Mucosa of descending colon (tissue), 3 donors: ENCODE data around the gene KIAA1210. TPM values are rescaled to one million over a fixed set of nuclear protein-coding genes. Genes with fewer than 3 reads are reported as not detected.
A peak's percentile ranks its signal among the peaks of the same experiment; 100 is the strongest.

Experiments used
- ATAC-seq: fragments of 200-7000 bp; cut with Tn5 transposase; one replicate; pipeline ENCODE4 v1.9.1; 2020; ENCODE audit warnings: mild to moderate bottlenecking, moderate library complexity
- DNase-seq, 3 donors: peaks; one replicate each; pipeline ENCODE4 v3.0.0-alpha.2; 2020
- H3K36me3 ChIP-seq: fragments of 200-600 bp; one replicate; pipeline ENCODE4 v1.8.0; 2021; ENCODE audit warnings: low read depth, mild to moderate bottlenecking
- H3K4me1 ChIP-seq: fragments of 200-600 bp; one replicate; pipeline ENCODE4 v1.8.0; 2021; ENCODE audit warnings: low read depth, mild to moderate bottlenecking
- H3K4me3 ChIP-seq: fragments of 200-600 bp; one replicate; pipeline ENCODE4 v1.8.0; 2021; ENCODE audit warnings: mild to moderate bottlenecking
- H3K9me3 ChIP-seq: fragments of 200-600 bp; one replicate; pipeline ENCODE4 v1.8.0; 2021; ENCODE audit warnings: mild to moderate bottlenecking
- intact Hi-C, 2 donors: fragments of 100-400 bp; cut with DNase I in 1 of 2; cut with micrococcal nuclease in 1 of 2; formaldehyde crosslinking; loops; one replicate each; pipeline versions ENCODE4 v1.11.0 to v1.11.1; 2022; cut with DNase I, micrococcal nuclease
- total RNA-seq, 3 donors: library from RNA; stranded (reverse); fragmentation: NEBNext Ultra II Directional in 2 of 3; extraction: Animal tissue kit (Norgen Biotek cat#: 25700) in 2 of 3; gene quantifications; one replicate each; pipeline versions ENCODE4 v1.2.1 to v1.2.4, GENCODE V29; 2021 to 2023
- TF ChIP-seq, protein P1 (sequence below): fragments of 200-600 bp; IDR thresholded peaks from one replicate; pipeline ENCODE4 v1.8.0; 2022; ENCODE audit warnings: antibody characterized with exemption, mild to moderate bottlenecking
- donor health status: DM: no; HTN: no; CAD: no; lungs with moderate emphysema.
- donor health status: DM: no; HTN: no; CAD: no.
- donor health status: DM: no; HTN: yes; CAD: no.

The KIAA1210 gene
- total RNA-seq, 3 donors from 2014 or later: not detected

- TF ChIP-seq, protein P1, sequence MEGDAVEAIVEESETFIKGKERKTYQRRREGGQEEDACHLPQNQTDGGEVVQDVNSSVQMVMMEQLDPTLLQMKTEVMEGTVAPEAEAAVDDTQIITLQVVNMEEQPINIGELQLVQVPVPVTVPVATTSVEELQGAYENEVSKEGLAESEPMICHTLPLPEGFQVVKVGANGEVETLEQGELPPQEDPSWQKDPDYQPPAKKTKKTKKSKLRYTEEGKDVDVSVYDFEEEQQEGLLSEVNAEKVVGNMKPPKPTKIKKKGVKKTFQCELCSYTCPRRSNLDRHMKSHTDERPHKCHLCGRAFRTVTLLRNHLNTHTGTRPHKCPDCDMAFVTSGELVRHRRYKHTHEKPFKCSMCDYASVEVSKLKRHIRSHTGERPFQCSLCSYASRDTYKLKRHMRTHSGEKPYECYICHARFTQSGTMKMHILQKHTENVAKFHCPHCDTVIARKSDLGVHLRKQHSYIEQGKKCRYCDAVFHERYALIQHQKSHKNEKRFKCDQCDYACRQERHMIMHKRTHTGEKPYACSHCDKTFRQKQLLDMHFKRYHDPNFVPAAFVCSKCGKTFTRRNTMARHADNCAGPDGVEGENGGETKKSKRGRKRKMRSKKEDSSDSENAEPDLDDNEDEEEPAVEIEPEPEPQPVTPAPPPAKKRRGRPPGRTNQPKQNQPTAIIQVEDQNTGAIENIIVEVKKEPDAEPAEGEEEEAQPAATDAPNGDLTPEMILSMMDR: no peak
- peak in 1 of 3 donors; percentile 10 for DNase-seq
- no peaks in the 10 kb centered on the region for H3K9me3 ChIP-seq
- no peaks in the 10 kb centered on the region for H3K36me3 ChIP-seq
- intact Hi-C loops: no loop called here
- H3K4me3 ChIP-seq: no peak overlapping the region
- H3K4me1 ChIP-seq: no peaks in the 10 kb centered on the region
- ATAC-seq: peak; percentile 97
Observed at GRCh38 chrX:119155416-119156035, 27.9 kb upstream of the KIAA1210 start.

DNA sequence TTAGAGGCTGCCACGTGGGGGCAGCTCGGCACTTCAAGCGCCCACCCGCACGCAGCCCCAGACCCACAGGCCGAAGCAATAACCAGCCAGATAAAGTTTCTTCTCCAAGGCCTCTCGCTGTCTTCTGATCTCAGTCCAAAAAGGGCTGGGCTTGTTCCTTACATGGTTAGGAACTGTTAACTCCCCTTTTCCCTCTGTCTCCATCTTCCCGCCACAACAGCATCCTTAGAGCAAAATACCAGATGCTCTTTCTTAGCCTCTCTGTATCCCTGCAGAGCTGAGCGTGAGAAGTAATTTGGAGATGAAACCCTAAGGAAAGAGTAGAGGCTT lies 23.4 kb upstream of the KIAA1210 start:
- Histone ChIP-seq H3K4me3 (no peak overlapping the region), H3K9me3 (no peaks in the 10 kb centered on the region), H3K4me1 (no peaks in the 10 kb centered on the region), H3K36me3 (no peaks in the 10 kb centered on the region)
- ATAC-seq: no peak
- intact Hi-C loops: no loop called here
- no peak for DNase-seq
- TF ChIP-seq, protein P1: no peak

GRCh38 chrX:119150163-119151050 lies 22.8 kb upstream of the KIAA1210 start:
- no peak overlapping the region for H3K4me3 ChIP-seq
- H3K36me3 ChIP-seq: no peaks in the 10 kb centered on the region
- no peaks in the 10 kb centered on the region for H3K4me1 ChIP-seq
- ATAC-seq (no peak), DNase-seq (no peak)
- TF ChIP-seq, protein P1: no peak
- no peaks in the 10 kb centered on the region for H3K9me3 ChIP-seq
- intact Hi-C loops: no loop called here

DNA sequence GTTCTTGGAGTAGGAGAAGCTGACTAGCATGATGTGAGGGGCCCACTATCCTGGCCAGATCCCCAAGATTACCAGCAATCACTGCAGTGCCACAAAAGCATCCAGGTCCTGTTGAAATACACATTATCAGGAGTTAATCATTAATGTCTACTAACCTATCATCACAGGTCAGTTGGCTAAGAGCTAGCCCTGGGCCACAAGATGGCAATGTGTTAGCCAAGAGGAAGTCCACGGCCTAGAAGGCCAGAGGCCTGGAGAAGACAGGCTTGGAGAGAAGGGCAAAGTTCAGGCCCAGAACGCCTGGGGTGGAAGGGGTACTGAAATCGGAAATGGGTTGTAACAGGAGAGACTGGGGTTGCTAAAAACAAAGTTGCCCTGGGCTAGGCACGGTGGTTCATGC lies 19.9 kb upstream of the KIAA1210 start:
- H3K4me3 ChIP-seq: no peak overlapping the region
- ATAC-seq: no peak
- no peak for DNase-seq
- TF ChIP-seq, protein P1: no peak
- intact Hi-C loops: no loop called here
- H3K36me3 ChIP-seq: no peaks in the 10 kb centered on the region
- H3K9me3 ChIP-seq: no peaks in the 10 kb centered on the region
- H3K4me1 ChIP-seq: no peaks in the 10 kb centered on the region

DNA sequence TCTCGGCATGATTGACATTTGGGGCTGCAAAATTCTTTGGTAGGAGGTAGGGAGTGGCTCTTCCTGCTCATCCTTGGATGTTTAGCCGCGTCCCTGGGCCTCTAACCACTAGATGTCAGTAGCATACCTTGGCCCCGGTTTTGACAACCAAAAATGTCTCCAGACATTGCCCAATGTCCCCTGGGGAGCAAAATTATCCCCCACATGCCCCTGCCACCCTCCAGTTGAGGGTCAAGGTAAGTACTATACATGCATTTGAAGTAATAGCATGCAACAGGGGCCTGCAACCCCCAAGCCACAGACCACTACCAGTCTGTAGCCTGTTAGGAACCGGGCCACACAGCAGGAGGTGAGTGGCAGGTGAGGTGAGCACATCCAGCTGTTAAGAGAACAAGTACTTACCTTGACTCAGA lies 17.6 kb upstream of the KIAA1210 start:
- TF ChIP-seq, protein P1: peak; percentile 17
- Histone ChIP-seq H3K4me3 (no peak overlapping the region), H3K36me3 (no peaks in the 10 kb centered on the region), H3K9me3 (no peaks in the 10 kb centered on the region), H3K4me1 (no peaks in the 10 kb centered on the region)
- ATAC-seq: peak; percentile 36
- intact Hi-C loops: no loop called here
- DNase-seq: peak in 2 of 3 donors; percentile 25 to 30
